ENCODE measurements around the gene NUP93.

- TF ChIP-seq POLR2AphosphoS5 (IDR thresholded peaks at IDR 0.05; ENCODE audit: borderline replicate concordance, low read depth, low read length) (no peak), FOXP2 (optimal IDR thresholded peaks at IDR 0.05; ENCODE audit: control extremely low read depth, extremely low read length, insufficient read depth) (no peak)
Observed at GRCh38 chr16:56880176-56880575, 150.2 kb downstream of the NUP93 start.
